Gastrocnemius medialis (tissue), 4 donors: ENCODE data around the gene PRRX1.

Experiments
- CTCF ChIP-seq, 5 experiments: fragments of 450-650 bp in 3 of 5; fragments of 200-600 bp in 2 of 5; sonication (generic) in 2 of 5; IDR thresholded peaks in 4 of 5; conservative IDR thresholded peaks in 1 of 5; 1 replicate in 4 of 5; 2 replicates in 1 of 5; pipeline ENCODE4 v1.5.1; 2016 to 2019; ENCODE audit warnings: antibody characterized with exemption in 5 of 5, mild to moderate bottlenecking in 3 of 5, moderate library complexity in 3 of 5
- POLR2A ChIP-seq, 2 donors: fragments of 450-650 bp; IDR thresholded peaks; one replicate each; pipeline ENCODE4 v1.6.1; 2017; ENCODE audit warnings: antibody characterized with exemption in 2 of 2, mild to moderate bottlenecking in 2 of 2, moderate library complexity in 2 of 2

GRCh38 chr1:170678027-170678600 is 14.2 kb downstream of the PRRX1 start:
- TF ChIP-seq CTCF (IDR thresholded peaks at IDR 0.05 in 4 of 5, conservative IDR thresholded peaks at IDR 0.05 in 1 of 5) (no peak), POLR2A (IDR thresholded peaks at IDR 0.05) (no peak)
